CD14-positive monocyte (primary cell): Measurements from ENCODE around the gene COX10. TPM values are rescaled to one million over a fixed set of nuclear protein-coding genes. Genes with fewer than 3 reads are reported as not detected.

Source experiments
- DNase-seq, 3 donors: peaks; one replicate each; pipeline ENCODE4 v3.0.0-alpha.2; 2011 to 2022
- H2AFZ ChIP-seq: 2 replicates; pipeline ENCODE4 v1.6.0; 2012; ENCODE audit warnings: mild to moderate bottlenecking, low read depth, low read length, inconsistent platforms; ENCODE audit not compliant: insufficient read depth, poor library complexity, severe bottlenecking
- H3K27ac ChIP-seq, 2 donors: 1 replicate in 1 of 2; 2 replicates in 1 of 2; pipeline ENCODE4 v1.5.1; 2012 to 2013; ENCODE audit warnings: low read length in 2 of 2, control low read depth in 1 of 2, inconsistent platforms in 1 of 2, low read depth in 1 of 2, mild to moderate bottlenecking in 1 of 2
- H3K27me3 ChIP-seq, 2 donors: one replicate each; pipeline versions ENCODE4 v1.6.0 to v1.6.1; 2011 to 2013; ENCODE audit warnings: low read length in 2 of 2; ENCODE audit not compliant: control insufficient read depth in 2 of 2, insufficient read depth in 2 of 2
- H3K36me3 ChIP-seq, 2 donors: replicated peaks in 1 of 2; 1 replicate in 1 of 2; 2 replicates in 1 of 2; pipeline versions ENCODE4 v1.5.1 to v1.6.1; 2012 to 2013; ENCODE audit warnings: low read length in 2 of 2, control low read depth in 1 of 2, inconsistent platforms in 1 of 2, mild to moderate bottlenecking in 1 of 2; ENCODE audit not compliant: insufficient read depth in 2 of 2, control insufficient read depth in 1 of 2
- H3K4me1 ChIP-seq, 2 donors: 1 replicate in 1 of 2; 2 replicates in 1 of 2; pipeline versions ENCODE4 v1.5.1 to v1.6.1; 2012 to 2013; ENCODE audit warnings: low read length in 2 of 2, control low read depth in 1 of 2, inconsistent platforms in 1 of 2, mild to moderate bottlenecking in 1 of 2, moderate library complexity in 1 of 2; ENCODE audit not compliant: insufficient read depth in 2 of 2, control insufficient read depth in 1 of 2
- H3K4me2 ChIP-seq: replicated peaks from 2 replicates; pipeline ENCODE3; 2012; ENCODE audit warnings: low read length, moderate library complexity, mild to moderate bottlenecking; ENCODE audit not compliant: poor library complexity, severe bottlenecking; ENCODE audit errors: extremely low read depth
- H3K4me3 ChIP-seq, 3 experiments: fragments of 200-600 bp in 1 of 3; sonication (generic) in 1 of 3; replicated peaks in 1 of 3; 1 replicate in 2 of 3; 2 replicates in 1 of 3; pipeline ENCODE4 v1.5.1; 2011 to 2013; ENCODE audit warnings: low read length in 3 of 3, mild to moderate bottlenecking in 3 of 3, control low read depth in 2 of 3, low read depth in 2 of 3, inconsistent platforms in 1 of 3, moderate library complexity in 1 of 3
- H3K79me2 ChIP-seq: 2 replicates; pipeline ENCODE4 v1.6.0; 2012; ENCODE audit warnings: mild to moderate bottlenecking, control low read depth, inconsistent platforms, low read length, moderate library complexity; ENCODE audit not compliant: insufficient read depth
- H3K9ac ChIP-seq: 2 replicates; pipeline ENCODE4 v1.6.0; 2017; ENCODE audit warnings: low read length, mild to moderate bottlenecking; ENCODE audit not compliant: insufficient read depth, poor library complexity, severe bottlenecking
- H3K9me3 ChIP-seq, 2 donors: replicated peaks in 1 of 2; 1 replicate in 1 of 2; 2 replicates in 1 of 2; pipeline versions ENCODE4 v1.5.1 to v1.6.1; 2012 to 2013; ENCODE audit warnings: low read length in 2 of 2, control low read depth in 1 of 2; ENCODE audit not compliant: control insufficient read depth in 1 of 2, insufficient read depth in 1 of 2
- H4K20me1 ChIP-seq: 2 replicates; pipeline ENCODE4 v1.6.0; 2012; ENCODE audit warnings: mild to moderate bottlenecking, low read length, control low read depth, moderate library complexity; ENCODE audit not compliant: insufficient read depth
- H3K27ac Mint-ChIP-seq, 7 donors: one replicate each; pipeline ENCODE4 v1.8.0; 2020; ENCODE audit warnings: mild to moderate bottlenecking in 7 of 7, mixed read lengths in 7 of 7, moderate library complexity in 6 of 7, inconsistent platforms in 2 of 7
- H3K27me3 Mint-ChIP-seq, 3 donors: one replicate each; pipeline ENCODE4 v1.8.0; 2021 to 2022; ENCODE audit warnings: low read depth in 3 of 3, mild to moderate bottlenecking in 3 of 3, mixed read lengths in 3 of 3, moderate library complexity in 3 of 3, inconsistent platforms in 1 of 3
- H3K36me3 Mint-ChIP-seq, 2 donors: one replicate each; pipeline ENCODE4 v1.8.0; 2020; ENCODE audit warnings: mixed read lengths in 2 of 2, inconsistent platforms in 1 of 2, mild to moderate bottlenecking in 1 of 2
- H3K4me1 Mint-ChIP-seq: one replicate; pipeline ENCODE4 v1.8.0; 2020; ENCODE audit warnings: mild to moderate bottlenecking, mixed read lengths
- H3K4me3 Mint-ChIP-seq, 2 donors: one replicate each; pipeline ENCODE4 v1.8.0; 2020; ENCODE audit warnings: mild to moderate bottlenecking in 2 of 2, mixed read lengths in 2 of 2, moderate library complexity in 1 of 2
- H3K9me3 Mint-ChIP-seq, 7 donors: one replicate each; pipeline ENCODE4 v1.8.0; 2020 to 2022; ENCODE audit warnings: mixed read lengths in 7 of 7, mild to moderate bottlenecking in 6 of 7, moderate library complexity in 6 of 7, inconsistent platforms in 2 of 7
- CTCF ChIP-seq: fragments of 200-600 bp; IDR thresholded peaks from one replicate; pipeline ENCODE4 v1.8.0; 2022; ENCODE audit warnings: antibody characterized with exemption, mild to moderate bottlenecking
- WGBS: methylation state at CpG from one replicate; pipeline ENCODE4 v1.1.5; 2013; ENCODE audit warnings: missing lambda C conversion rate; ENCODE audit not compliant: insufficient coverage; 5-methylcytosine and 5-hydroxymethylcytosine counted together
- intact Hi-C, 2 donors: fragments of 100-400 bp; cut with micrococcal nuclease; formaldehyde crosslinking; loops; one replicate each; pipeline versions ENCODE4 v1.15.0 to v1.15.1; 2023
- polyA plus RNA-seq, 3 donors: library from polyadenylated mRNA; depleted of rRNA in 1 of 3; unstranded in 2 of 3; stranded (reverse) in 1 of 3; fragments of 300-500 nt in 2 of 3; fragments of >200 nt in 1 of 3; fragmentation: Illumina TruSeq in 2 of 3; gene quantifications; 1 replicate in 2 of 3; 2 replicates in 1 of 3; pipeline ENCODE4 v1.2.3, GENCODE V29; 2012 to 2021

Gene COX10
- polyA plus RNA-seq, 3 donors = 8.2 to 15.2 (median 11.3) TPM

GRCh38 chr17:14051692-14052091 lies 17.6 kb upstream of the COX10 start:
- no peak for DNase-seq
- peaks cover 0 to 8% of the 10 kb centered on the region in 2 donors for H3K36me3 ChIP-seq
- no peak overlapping the region for H3K4me3 ChIP-seq
- Mint-ChIP-seq H3K9me3 (peaks cover 0 to 3% (median 2%) of the 10 kb centered on the region in 7 donors), H3K27ac (no peak overlapping the region), H3K4me1 (no peaks in the 10 kb centered on the region), H3K36me3 (peaks cover 9 to 14% of the 10 kb centered on the region in 2 donors), H3K27me3 (no peaks in the 10 kb centered on the region), H3K4me3 (no peak overlapping the region)
- no peak overlapping the region for H3K4me2 ChIP-seq
- H3K27me3 ChIP-seq = no peaks in the 10 kb centered on the region
- H3K9me3 ChIP-seq = no peaks in the 10 kb centered on the region
- no peaks in the 10 kb centered on the region for H3K4me1 ChIP-seq
- TF ChIP-seq CTCF = no peak
- H3K9ac ChIP-seq = no peak overlapping the region
- WGBS = 100% methylated on average over 2 of the region's 4 CpGs
- no peaks in the 10 kb centered on the region for H4K20me1 ChIP-seq
- no peak overlapping the region for H3K27ac ChIP-seq
- intact Hi-C loops = no loop called here
- H3K79me2 ChIP-seq = no peaks in the 10 kb centered on the region
- no peak overlapping the region for H2AFZ ChIP-seq

- Histone ChIP-seq H3K9me3 (no peaks in the 10 kb centered on the region), H3K4me2 (no peak overlapping the region), H4K20me1 (no peaks in the 10 kb centered on the region), H3K27me3 (no peaks in the 10 kb centered on the region), H3K79me2 (no peaks in the 10 kb centered on the region), H2AFZ (no peak overlapping the region), H3K4me3 (no peak overlapping the region), H3K4me1 (no peaks in the 10 kb centered on the region), H3K27ac (no peak overlapping the region), H3K9ac (no peak overlapping the region), H3K36me3 (peaks cover 0 to 8% of the 10 kb centered on the region in 2 donors)
- Mint-ChIP-seq H3K4me1 (no peaks in the 10 kb centered on the region), H3K4me3 (no peak overlapping the region), H3K27ac (no peak overlapping the region), H3K27me3 (no peaks in the 10 kb centered on the region), H3K36me3 (peaks cover 9 to 14% of the 10 kb centered on the region in 2 donors), H3K9me3 (peaks cover 0 to 3% (median 2%) of the 10 kb centered on the region in 7 donors)
- intact Hi-C loops = no loop called here
- WGBS = 90% methylated on average over 2 of the region's 6 CpGs
- TF ChIP-seq CTCF = no peak
- DNase-seq = no peak
Measured at GRCh38 chr17:14052886-14053615, 16.3 kb upstream of the COX10 start.
